SIG-M5 treated with dmso at 0.1 percent for 504 hours (cell line): ENCODE data around the gene FAM184A.

Source experiments
- DNase-seq: peaks from one replicate; lab custom pipeline; 2025; ENCODE audit not compliant: unreplicated experiment; lab: John Stamatoyannopoulos, UW

FAM184A gene

DNA sequence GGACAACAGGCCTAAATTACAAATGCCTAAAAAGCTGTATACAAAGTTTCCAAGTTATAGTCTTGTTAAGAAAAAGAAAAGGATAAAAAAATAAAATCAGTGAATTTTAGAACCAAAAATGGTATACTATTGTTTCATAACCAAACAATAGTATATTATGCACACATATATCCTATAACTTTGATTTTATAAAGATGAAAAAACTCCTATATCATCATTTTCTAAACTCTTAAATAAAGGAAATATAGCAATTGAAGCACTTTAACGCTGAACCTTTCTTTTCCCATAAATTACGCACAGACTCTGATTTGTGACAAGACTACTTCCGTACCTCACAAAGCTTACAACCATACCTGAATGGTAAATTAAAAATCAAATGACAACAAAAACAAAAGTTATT is 107.6 kb downstream of the FAM184A start:
- no peak for DNase-seq

DNA sequence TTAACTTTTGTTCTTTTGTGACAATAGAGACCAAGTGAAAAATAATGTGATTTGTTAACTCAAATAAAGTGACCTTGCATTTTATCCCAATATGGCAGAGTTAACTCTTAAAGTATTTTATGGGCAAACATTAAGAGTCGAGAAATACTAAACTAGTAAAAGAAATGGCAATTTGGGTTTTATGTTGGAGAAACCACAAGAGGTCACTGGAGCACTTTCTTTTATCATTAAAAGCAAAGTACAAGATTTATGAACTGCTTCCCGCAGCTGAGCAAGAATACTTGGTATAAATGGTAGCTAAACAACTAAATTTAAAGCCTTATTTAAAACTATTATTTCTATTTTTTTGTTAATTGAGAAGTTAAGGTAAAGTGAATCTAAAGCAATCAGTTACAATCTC is 110.0 kb downstream of the FAM184A start:
- DNase-seq, result peak; percentile 1

DNA sequence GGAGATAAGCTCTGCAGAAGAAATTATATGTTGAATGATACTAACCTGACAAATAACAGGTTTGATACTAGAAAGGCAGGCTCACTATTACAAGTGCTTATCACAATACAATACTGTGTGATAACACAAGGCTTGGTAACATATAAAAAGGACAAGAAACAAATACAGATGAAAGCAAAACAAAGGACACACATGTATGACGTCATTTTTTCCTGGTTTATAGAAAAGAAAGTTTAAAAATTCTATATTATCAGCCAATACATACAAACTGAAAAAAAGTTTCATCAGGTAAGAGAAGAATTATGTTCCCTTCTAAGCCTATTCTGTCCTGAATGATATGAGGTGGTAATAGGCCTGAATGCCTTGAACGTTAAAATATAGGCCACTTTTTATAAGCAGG is 111.2 kb downstream of the FAM184A start:
- DNase-seq, result no peak

DNA sequence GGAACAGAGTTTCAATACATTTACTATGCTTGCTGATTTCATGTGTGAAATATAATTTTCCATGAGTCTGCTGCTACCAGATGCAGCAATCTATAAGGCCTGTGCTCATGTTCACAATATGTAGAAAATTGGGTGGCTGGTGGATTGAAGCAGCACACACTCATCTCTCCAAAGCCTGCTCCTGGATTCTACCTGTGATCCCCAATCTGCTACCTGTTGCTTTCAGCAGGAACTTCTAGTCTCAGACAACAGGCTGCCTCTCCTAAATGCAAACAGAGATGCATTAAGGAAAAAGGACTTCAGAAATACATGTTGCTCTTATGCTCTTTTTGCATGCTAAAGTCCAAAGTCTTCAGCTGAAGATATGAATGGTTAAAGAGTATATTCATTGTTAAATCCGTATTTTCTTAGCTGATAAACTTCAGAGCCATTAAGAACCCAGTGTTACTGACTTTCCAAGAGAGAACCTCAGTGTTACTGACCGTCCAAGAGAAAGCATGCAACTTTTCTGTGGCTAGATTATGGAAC is 112.6 kb downstream of the FAM184A start:
- DNase-seq, result no peak

DNA sequence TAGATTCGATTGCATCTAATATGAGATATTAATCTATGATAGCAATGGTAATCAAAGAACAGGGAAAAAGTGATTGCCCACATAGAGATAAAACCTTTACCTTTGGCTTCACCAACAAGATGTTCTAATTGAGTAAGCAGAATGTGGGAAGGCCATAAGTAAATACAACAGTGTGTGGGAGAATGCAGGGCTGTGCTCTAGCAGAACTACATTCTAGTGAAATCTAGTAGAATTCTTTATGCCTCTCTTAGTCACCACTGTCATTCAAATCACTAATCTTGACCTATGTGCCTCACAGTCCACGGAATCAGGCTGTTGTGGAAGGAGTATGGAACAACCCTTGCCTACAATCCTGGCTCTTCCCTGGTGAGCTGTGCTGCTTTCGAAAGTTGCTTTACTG is 113.1 kb downstream of the FAM184A start:
- no peak for DNase-seq

DNA sequence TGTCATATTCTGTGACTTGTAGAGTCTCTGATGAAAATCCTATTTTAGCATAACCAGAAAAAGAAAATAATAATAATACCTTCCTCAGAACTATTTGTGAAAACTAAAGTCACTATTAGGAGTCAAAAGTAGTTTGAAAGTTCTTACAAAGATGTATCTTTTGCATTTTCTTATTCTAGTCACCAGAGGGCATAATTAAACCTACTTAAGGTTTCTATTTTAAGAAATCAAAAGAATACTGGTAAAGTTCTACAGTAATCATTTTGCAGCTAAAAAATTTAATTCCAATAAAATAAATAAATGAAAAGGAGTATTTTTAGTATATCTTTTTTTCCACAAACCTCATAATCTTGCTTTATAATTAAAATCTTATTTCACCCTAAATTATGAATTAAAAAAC is 115.5 kb downstream of the FAM184A start:
- DNase-seq, result peak; percentile 14

DNA sequence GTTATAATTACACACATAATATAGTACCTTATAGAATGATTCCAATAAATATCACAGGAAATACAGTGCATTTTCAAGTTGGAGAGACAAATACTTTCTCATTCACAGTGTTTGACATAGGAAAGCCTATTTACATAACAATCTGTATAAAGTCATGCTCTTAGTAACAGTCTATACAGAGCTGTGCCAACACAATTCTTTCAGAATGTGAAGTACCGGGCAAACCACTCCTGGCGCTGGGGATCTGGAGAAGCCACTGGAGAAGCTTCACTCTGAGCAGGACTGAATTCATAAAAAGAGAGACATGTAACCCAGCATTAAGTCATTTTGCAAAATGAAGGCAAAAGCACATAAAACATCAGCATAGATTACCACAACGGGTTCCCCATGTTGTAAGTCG is 118.6 kb downstream of the FAM184A start:
- DNase-seq, result no peak

DNA sequence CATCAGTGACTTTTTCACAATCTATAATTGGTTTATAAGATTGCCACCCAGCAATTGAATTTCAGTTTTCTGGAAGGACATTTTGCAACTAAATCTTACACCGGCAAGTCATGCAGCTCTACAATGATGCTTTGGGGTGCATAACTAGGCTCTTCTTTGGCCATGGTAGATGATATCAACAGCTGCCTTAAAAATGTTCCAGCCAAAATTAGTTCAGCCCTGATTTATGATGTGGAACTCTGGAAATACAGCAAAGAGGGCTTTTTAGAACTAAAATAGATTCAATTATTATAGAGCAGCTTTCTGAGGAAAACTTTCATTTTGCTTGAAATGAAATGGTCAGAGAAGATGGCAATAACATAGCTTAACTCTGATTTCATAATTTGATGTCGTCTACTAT is 125.1 kb downstream of the FAM184A start:
- no peak for DNase-seq

DNA sequence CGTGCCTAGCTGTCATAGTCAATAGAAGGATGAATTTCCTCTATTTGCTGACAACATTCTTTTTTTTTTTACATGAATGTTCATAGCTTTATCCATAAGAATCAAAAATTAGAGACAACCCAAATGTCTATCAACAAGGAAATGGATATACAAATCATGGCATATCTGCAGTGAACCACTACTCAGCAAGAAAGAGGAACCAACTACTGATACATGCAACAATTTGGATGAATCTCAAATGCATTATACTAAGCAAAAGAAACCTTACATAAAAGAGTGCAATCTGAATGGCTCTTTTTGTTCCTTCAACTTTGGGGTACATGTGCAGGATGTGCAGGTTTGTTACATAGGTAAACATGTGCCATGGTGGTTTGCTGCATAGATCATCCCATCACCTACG is 125.8 kb downstream of the FAM184A start:
- peak; percentile 19 for DNase-seq

DNA sequence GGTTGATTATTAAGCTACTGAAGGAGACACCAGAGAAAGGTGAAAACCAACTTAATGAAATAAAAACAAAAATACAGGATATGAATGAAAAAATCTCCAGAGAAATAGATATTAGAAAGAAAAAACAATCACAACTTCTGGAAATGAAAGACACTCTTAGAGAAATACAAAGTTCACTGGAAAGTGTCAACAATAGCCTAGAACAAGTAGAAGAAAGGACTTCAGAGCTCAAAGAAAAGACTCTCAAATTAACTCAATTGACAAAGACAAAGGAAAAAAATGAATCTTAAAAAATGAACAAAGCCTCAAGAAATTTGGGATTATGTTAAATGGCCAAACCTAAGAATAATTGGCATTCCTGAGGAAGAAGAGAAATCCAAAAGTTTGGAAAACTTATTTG is 133.2 kb downstream of the FAM184A start:
- no peak for DNase-seq

DNA sequence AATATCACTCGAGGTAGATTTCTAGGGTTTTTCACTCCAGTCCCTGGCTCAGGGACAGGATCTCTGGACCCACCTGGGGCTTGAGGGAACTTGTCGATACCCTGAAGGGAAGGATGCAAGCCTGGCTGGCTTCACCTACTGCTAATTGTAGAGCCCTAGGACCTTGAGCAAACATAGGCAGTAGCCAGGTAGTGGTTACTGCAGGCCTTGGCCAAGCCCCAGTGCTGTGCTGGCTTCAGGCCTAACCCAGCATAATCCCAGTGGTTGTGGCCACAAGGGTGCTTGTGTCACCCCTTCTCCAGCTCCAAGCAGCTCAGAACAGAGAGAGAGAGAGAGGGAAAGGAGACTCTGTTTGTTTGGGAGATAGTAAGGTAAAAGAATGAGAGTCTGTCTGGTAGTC is 137.7 kb downstream of the FAM184A start:
- DNase-seq, result no peak

DNA sequence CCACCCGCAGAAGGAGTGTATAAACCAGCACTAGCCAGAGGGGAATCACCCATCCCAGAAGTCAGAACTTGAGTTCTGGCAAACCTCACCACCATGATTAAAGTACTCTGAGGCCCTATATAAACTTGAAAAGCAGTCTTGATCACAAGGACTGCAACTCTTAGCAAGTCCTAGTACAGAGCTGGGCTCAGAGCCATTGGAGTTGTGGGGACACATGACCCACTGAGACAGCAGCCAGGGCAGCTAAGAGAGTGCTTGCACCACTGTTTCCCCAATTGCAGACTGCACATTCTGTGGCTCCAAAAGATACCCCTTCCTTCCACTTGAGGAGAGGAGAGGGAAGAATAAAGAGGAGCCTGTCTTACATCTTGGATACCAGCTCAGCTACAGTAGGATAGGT is 138.8 kb downstream of the FAM184A start:
- DNase-seq, result no peak

DNA sequence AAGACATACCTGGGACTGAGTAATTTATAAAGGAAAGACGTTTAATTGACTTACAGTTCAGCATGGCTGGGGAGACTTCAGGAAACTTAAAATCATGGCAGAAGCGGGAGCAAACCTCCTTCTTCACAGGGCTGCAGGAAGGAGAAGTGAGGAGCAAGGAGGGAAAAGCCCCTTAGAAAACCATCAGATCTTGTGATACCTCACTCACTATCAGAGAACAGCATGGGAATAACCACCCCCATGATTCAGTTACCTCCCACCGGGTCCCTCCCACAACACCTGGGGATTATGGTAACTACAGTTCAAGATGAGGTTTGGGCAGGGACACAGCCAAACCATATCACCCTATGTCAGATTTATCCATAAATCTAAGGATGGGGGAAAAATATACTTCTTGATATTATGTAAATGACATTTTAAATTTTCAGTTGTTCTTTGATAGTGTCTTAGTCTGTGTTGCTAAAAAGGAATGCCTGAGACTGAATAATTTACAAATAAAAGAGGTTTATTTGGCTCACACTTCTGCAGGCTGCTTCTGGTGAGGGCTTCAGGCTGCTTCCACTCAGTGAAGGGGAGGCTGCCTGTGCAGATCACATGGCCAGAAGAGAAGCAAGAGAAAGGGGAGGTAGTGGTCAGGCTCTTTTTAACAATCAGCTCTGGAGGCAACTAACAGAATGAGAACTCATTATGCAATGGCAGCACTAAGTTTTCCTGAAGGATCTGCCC is 142.3 kb downstream of the FAM184A start:
- DNase-seq, result no peak

DNA sequence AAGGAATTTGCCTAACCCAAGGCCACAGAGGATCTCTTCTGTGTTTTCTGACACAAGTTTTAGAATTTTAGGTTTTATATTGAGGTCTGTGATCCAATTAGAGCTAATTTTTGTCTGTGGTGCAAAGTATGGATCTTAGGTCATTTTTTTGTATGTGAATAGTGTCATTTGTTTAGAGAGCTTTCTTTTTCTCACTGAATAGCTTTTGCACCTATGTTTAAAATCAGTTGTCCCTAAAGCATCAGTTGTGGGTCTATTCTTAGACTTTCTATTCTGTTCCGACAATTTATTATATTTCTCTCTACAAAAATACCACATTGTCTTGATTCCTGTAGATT is 143.2 kb downstream of the FAM184A start:
- DNase-seq, result no peak

DNA sequence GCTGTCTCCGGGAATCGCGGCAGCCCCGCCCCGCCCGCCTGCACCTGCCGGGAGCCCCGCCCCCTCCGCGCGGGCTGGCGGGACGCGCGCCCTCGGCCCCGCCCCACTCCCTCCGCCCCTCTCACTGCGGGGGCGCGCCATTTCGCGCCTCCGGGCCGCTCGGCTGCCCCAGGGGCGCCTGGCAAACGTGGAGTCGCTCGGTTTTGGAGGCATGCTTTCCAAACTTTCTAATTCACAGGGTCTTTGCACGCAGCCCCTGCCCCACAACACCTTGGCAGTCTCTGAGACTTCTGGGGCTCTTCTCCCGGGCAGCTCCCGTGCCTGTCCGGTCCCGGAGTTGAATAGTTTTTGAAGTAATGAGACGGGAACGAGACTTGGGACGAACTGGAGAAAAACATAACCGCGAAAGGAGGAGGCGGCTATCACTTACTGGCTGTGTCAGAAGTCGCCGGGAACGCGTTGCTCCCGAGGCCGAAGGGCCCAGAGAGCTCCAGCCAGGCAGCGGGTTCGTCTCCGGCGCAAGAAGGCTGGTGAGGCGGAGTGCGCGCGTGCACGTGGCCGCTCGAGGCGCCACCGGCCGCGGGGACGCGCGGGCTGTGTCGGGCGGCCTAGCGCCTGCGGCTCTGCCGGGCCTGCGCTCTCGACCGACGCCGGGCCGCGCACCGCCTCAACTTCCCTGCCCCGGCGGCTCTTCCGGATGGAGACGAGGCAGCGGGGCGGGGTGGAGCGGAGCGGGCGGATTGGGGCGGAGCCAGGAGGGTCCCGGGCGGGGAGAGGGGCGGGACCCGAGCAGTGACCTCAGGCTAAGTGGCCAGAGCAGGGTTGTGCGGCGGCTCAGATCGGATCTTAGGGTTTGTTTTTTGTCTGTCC is 143.8 kb downstream of the FAM184A start, which contains the start of gene MCM9:
MCM9 (minus strand) TSS at position 699 of the 870 bp plus-strand sequence. CDS start 3,436 bp downstream, outside the sequence.
- DNase-seq, result peak; percentile 83

DNA sequence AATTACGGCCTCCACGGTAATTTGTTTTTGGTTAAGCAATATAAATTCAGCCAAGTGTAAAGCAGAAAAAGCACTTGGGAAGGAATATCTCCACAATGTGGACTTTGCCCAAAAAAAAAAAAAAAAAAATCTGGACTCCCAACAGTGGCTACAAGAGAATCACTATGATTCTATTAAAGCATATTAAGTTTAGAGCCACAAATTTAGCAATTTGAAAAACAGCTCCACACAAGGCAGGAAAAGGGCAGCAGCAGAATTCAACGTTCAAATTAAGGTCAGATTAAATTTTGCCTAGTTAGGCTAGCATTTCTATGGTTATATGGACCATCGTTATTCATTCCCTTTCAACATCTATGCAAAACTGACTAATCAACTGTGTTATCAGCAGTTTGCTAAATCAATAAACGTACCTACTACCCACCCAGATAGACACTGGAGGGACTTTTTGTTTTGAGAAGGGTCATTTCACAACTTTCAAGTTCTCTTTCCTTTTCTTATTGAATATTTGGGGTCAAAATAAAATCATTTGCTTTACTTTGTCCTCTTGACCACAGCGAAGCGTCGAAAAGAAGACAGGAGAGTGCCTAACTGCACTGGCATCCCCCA is 144.5 kb downstream of the FAM184A start:
- no peak for DNase-seq

DNA sequence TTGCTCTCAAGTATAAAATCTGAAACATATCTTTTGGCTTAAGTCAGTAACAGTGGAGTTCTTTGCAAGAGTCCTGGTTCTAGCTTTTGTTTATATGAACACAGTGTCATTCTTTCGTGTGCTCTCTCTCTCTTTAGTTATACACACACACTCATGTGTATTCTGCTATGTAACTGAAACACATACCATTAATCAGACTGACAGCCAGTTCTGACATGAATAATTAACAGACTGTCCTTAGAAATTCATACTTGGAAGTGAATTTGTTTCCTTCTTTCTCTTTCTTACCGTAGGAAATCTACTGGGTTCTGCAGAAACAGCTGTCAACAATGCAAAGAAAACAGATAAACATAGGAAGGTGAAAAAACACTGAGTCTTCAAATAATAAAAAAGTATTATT is 146.0 kb downstream of the FAM184A start:
- DNase-seq, result no peak

DNA sequence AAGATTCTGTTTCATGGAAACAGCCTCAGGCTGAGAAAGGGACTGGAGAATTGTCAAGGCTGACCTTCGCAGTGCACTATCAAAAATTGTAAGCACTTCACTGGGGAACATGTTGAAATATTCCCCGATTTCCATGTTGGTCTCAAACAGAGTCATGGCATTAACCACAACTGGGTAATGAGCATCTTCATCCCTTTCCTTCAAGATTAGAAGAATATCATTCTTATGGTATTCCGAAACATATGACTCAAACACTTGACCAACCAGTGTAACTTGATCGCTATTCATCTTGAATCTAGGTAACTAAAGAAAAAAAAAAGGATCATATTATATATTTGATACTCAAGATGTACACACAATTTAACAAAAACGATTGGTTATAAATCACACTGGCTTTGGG is 147.0 kb downstream of the FAM184A start:
- DNase-seq, result no peak

DNA sequence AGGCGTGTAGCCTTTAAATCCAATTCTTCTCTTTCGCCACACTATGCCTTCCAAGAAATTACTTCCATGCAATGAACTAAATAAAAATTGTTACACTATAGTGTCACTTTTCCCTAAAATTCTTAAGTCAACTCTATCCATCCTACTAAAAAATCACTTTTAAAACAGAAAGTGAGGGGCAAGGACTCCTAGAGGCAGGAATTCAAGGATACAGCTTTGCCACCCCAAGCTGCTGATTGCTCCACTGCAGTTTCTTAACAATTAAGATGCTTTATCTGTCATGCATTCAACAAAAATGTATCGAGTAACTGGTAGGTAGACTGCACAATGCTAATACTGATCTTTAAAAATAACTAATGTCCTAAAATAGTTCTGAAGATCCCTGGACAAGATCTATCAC is 147.8 kb downstream of the FAM184A start:
- no peak for DNase-seq

DNA sequence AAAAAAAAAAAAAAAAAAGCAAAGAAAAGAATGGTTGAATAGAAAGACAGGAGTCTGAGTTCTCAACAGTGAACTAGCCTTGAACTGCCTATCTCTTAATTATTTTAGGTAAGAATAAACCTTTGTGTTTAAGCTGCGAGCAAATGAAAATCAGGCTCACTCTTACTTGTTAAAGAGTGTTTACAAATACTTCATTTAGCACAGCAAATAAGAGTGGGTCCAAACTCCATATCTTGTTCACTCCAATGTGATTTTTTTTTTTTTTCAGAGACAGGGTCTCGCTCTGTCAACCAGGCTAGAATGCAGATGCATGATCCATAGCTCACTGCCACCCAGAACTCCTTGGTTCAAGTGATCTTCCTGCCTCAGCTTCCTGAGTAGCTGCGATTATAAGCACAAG is 155.4 kb downstream of the FAM184A start:
- DNase-seq, result no peak

DNA sequence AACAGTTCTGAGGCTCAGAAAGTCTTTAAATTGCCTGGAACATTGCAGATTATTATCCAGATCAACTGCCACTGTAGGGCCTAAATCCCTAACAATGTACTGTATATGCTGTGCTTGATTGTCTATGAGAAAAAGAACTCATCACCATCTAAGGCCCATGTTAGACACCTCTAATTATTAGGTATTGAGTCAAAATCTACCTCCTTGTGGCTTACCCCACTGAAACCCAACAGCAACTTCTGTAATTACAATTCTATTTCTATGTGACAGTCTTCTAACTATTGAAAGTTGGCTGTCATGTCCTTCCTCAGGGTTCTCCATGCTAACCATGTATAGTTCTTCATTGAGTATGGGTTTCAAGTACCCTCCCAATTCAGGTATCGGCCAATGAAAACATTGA is 157.4 kb downstream of the FAM184A start:
- DNase-seq, result no peak

DNA sequence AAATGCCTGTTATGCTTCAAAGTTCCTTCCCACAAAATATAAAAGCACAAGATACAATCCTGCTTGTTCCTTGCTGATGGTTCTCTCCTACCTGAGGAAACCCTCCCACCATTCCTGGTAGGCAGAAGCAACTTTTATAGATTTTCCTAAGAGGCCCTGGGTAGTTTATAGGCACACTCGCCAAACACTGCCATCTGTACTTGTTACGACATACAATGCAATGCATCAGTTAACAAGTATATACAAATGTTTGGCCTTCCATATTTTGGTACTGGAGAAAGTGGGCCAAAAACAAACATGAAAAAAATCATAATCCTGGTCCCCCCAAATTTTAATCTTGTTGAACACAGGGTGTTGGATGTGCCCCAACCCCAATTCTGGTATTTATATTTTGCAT is 160.1 kb downstream of the FAM184A start:
- no peak for DNase-seq
